ENCODE data around the gene GNAQ. TPM values are rescaled to one million over a fixed set of nuclear protein-coding genes. Genes with fewer than 3 reads are reported as not detected.

Gene GNAQ
- total RNA-seq, 2 donors from 2014 or later: 12.8 to 18.5 TPM

DNA sequence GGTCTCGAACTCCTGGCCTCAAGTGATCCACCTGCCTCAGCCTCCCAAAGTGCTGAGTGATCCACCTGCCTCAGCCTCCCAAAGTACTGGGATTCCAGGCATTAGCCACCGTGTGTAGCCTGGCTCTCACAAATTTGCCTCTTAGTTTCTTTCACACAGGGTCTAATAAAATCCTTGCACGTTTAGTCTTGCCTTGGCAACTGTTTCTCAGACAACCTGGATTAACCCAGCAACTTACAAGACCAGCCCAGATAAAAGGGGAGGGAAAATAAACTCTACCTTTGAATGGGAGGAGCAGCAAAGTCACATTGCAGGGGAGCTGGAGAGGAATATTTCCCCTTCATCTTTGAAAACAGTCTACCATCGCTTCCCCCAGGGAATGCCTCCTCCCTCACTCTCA, 354.2 kb downstream of the GNAQ start:
- no peak overlapping the region for H3K27ac Mint-ChIP-seq
- no peaks in the 10 kb centered on the region for H3K9me3 Mint-ChIP-seq
- no peaks in the 10 kb centered on the region for H3K36me3 Mint-ChIP-seq (ENCODE audit: low read depth)
- ATAC-seq (replicated peaks): no peak
- no peak overlapping the region for H3K4me3 Mint-ChIP-seq
- no peaks in the 10 kb centered on the region for H3K4me1 Mint-ChIP-seq
- no peaks in the 10 kb centered on the region for H3K27me3 Mint-ChIP-seq

GRCh38 chr9:77673941-77674791, 357.4 kb downstream of the GNAQ start:
- Mint-ChIP-seq H3K9me3 (no peaks in the 10 kb centered on the region), H3K27ac (no peak overlapping the region), H3K4me1 (no peaks in the 10 kb centered on the region), H3K4me3 (no peak overlapping the region), H3K27me3 (peaks cover 3% of the 10 kb centered on the region), H3K36me3 (ENCODE audit: low read depth) (no peaks in the 10 kb centered on the region)
- ATAC-seq (replicated peaks): no peak

DNA sequence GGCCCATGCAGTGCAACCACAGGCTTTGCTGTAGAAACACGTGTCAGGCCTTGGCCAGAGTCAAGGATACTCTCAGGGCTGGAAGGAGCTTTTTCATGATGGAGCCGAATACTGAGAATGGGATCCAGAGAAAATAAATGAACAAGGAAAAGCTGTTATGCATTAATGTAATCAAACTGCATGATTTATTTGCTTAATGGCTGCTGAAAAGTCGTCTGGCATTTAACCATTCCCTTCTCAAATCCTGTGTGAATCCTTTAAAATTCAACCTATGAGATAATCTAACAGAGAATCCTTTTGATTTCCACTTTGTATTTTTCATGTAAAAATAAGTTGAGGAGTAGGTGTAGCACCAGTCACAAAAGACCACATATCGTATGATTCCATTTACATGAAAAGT, 359.4 kb downstream of the GNAQ start:
- Mint-ChIP-seq H3K36me3 (ENCODE audit: low read depth) (no peaks in the 10 kb centered on the region), H3K4me1 (no peaks in the 10 kb centered on the region), H3K4me3 (no peak overlapping the region), H3K27ac (no peak overlapping the region), H3K9me3 (no peaks in the 10 kb centered on the region), H3K27me3 (peaks cover 12% of the 10 kb centered on the region)
- no peak for ATAC-seq (replicated peaks)

GRCh38 chr9:77667151-77667550, 364.5 kb downstream of the GNAQ start:
- no peak overlapping the region for H3K27ac Mint-ChIP-seq
- H3K36me3 Mint-ChIP-seq (ENCODE audit: low read depth): no peaks in the 10 kb centered on the region
- H3K9me3 Mint-ChIP-seq: no peaks in the 10 kb centered on the region
- H3K27me3 Mint-ChIP-seq: peaks cover 15% of the 10 kb centered on the region
- H3K4me1 Mint-ChIP-seq: no peaks in the 10 kb centered on the region
- H3K4me3 Mint-ChIP-seq: no peak overlapping the region
- no peak for ATAC-seq (replicated peaks)

Other genes starting within 250 kb of the GNAQ start
- 10 to 100 TPM; 22.6 to 37.2 TPM for gene CEP78, start 204.3 kb upstream of the GNAQ start, total RNA-seq